ENCODE results near the gene USP40. TPM values are rescaled to one million over a fixed set of nuclear protein-coding genes. Genes with fewer than 3 reads are reported as not detected.

The USP40 gene
- polyA plus RNA-seq, 3 donors: 4.0 to 13.5 (median 5.1) TPM

DNA sequence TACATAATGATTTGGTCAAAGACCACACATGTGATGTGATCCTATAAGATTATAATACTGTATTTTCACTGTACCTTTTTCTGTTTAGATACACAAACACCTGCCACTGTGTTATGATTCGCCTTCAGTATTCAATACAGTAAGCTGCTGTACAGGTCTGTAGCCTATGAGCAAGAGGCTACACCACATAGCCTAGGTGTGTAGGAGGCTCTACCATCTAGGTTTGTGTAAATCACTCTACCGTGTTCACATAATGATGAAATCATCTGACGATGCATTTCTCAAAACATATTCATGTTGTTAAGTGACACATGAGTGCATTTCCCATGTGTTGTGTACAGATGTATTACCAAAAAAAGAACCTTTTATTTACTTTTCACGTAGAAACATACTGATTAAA, 74.5 kb downstream of the USP40 start:
- H3K27me3 Mint-ChIP-seq (ENCODE audit: low read depth in 3 of 3): no peaks in the 10 kb centered on the region

DNA sequence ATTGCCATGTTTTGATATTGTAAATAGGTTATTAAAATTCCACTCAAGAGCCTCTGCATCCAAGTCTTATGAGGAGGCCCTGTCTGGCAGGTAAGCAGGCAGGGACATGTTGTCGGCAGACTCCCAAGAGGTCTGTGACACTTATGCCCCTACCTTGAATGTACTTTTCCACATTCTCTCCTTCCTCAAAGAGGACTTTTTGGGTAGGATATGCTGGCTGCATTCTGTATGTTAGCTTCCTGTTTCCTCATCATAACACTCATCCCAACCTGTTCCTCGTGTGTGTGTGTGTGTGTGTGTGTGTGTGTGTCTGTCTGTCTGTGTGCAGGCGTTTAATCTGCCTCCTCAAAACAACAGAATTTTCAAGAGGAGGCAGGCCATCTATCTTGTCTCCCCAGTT, 75.3 kb downstream of the USP40 start:
- intact Hi-C loops (cut with micrococcal nuclease): no loop called here
- WGBS (ENCODE audit: insufficient coverage): no CpG with 5 or more reads among the region's 3 CpGs
- H3K27ac Mint-ChIP-seq: peak overlapping the region in 1 of 7 donors; percentile 14
- peaks cover 0 to 2% (median 0%) of the 10 kb centered on the region in 7 donors for H3K9me3 Mint-ChIP-seq
- H3K36me3 Mint-ChIP-seq: peaks cover 44 to 58% of the 10 kb centered on the region in 2 donors
- H3K4me3 Mint-ChIP-seq: no peak overlapping the region
- Histone ChIP-seq H3K79me2 (ENCODE audit: insufficient read depth, low read length) (no peaks in the 10 kb centered on the region), H3K4me1 (ENCODE audit: control insufficient read depth in 1 of 2, insufficient read depth in 2 of 2, low read length in 2 of 2) (no peaks in the 10 kb centered on the region), H3K27ac (ENCODE audit: low read depth in 1 of 2, low read length in 2 of 2) (no peak overlapping the region), H3K27me3 (ENCODE audit: control insufficient read depth in 2 of 2, insufficient read depth in 2 of 2, low read length in 2 of 2) (no peaks in the 10 kb centered on the region), H3K36me3 (replicated peaks in 1 of 2; ENCODE audit: control insufficient read depth in 1 of 2, insufficient read depth in 2 of 2, low read length in 2 of 2) (peaks cover 27 to 73% of the 10 kb centered on the region in 2 donors), H3K4me2 (replicated peaks; ENCODE audit: extremely low read depth, low read length, poor library complexity, severe bottlenecking) (no peak overlapping the region), H3K9me3 (replicated peaks in 1 of 2; ENCODE audit: control insufficient read depth in 1 of 2, insufficient read depth in 1 of 2, low read length in 2 of 2) (no peaks in the 10 kb centered on the region), H4K20me1 (ENCODE audit: insufficient read depth, low read length) (no peaks in the 10 kb centered on the region), H3K4me3 (replicated peaks in 1 of 3; ENCODE audit: low read depth in 2 of 3, low read length in 3 of 3) (no peak overlapping the region), H3K9ac (ENCODE audit: insufficient read depth, low read length, poor library complexity, severe bottlenecking) (no peak overlapping the region), H2AFZ (ENCODE audit: insufficient read depth, low read depth, low read length, poor library complexity, severe bottlenecking) (no peak overlapping the region)
- no peak for DNase-seq
- no peaks in the 10 kb centered on the region for H3K27me3 Mint-ChIP-seq (ENCODE audit: low read depth in 3 of 3)
- TF ChIP-seq, protein P1, sequence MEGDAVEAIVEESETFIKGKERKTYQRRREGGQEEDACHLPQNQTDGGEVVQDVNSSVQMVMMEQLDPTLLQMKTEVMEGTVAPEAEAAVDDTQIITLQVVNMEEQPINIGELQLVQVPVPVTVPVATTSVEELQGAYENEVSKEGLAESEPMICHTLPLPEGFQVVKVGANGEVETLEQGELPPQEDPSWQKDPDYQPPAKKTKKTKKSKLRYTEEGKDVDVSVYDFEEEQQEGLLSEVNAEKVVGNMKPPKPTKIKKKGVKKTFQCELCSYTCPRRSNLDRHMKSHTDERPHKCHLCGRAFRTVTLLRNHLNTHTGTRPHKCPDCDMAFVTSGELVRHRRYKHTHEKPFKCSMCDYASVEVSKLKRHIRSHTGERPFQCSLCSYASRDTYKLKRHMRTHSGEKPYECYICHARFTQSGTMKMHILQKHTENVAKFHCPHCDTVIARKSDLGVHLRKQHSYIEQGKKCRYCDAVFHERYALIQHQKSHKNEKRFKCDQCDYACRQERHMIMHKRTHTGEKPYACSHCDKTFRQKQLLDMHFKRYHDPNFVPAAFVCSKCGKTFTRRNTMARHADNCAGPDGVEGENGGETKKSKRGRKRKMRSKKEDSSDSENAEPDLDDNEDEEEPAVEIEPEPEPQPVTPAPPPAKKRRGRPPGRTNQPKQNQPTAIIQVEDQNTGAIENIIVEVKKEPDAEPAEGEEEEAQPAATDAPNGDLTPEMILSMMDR (IDR thresholded peaks at IDR 0.05): no peak
- no peaks in the 10 kb centered on the region for H3K4me1 Mint-ChIP-seq

More for the DNA sequence above, 74.5 kb downstream of the USP40 start:
- Histone ChIP-seq H3K9me3 (replicated peaks in 1 of 2; ENCODE audit: control insufficient read depth in 1 of 2, insufficient read depth in 1 of 2, low read length in 2 of 2) (no peaks in the 10 kb centered on the region), H3K4me2 (replicated peaks; ENCODE audit: extremely low read depth, low read length, poor library complexity, severe bottlenecking) (no peak overlapping the region), H2AFZ (ENCODE audit: insufficient read depth, low read depth, low read length, poor library complexity, severe bottlenecking) (no peak overlapping the region), H4K20me1 (ENCODE audit: insufficient read depth, low read length) (no peaks in the 10 kb centered on the region), H3K27me3 (ENCODE audit: control insufficient read depth in 2 of 2, insufficient read depth in 2 of 2, low read length in 2 of 2) (no peaks in the 10 kb centered on the region), H3K27ac (ENCODE audit: low read depth in 1 of 2, low read length in 2 of 2) (no peak overlapping the region), H3K9ac (ENCODE audit: insufficient read depth, low read length, poor library complexity, severe bottlenecking) (no peak overlapping the region), H3K79me2 (ENCODE audit: insufficient read depth, low read length) (no peaks in the 10 kb centered on the region), H3K4me3 (replicated peaks in 1 of 3; ENCODE audit: low read depth in 2 of 3, low read length in 3 of 3) (no peak overlapping the region), H3K4me1 (ENCODE audit: control insufficient read depth in 1 of 2, insufficient read depth in 2 of 2, low read length in 2 of 2) (no peaks in the 10 kb centered on the region), H3K36me3 (replicated peaks in 1 of 2; ENCODE audit: control insufficient read depth in 1 of 2, insufficient read depth in 2 of 2, low read length in 2 of 2) (peaks cover 27 to 76% of the 10 kb centered on the region in 2 donors)
- WGBS (ENCODE audit: insufficient coverage): no CpG with 5 or more reads among the region's 4 CpGs
- H3K27ac Mint-ChIP-seq: no peak overlapping the region
- H3K4me1 Mint-ChIP-seq: no peaks in the 10 kb centered on the region
- TF ChIP-seq, protein P1 (IDR thresholded peaks at IDR 0.05): no peak
- intact Hi-C loops (cut with micrococcal nuclease): no loop called here
- H3K9me3 Mint-ChIP-seq: no peaks in the 10 kb centered on the region
- peaks cover 48 to 55% of the 10 kb centered on the region in 2 donors for H3K36me3 Mint-ChIP-seq
- DNase-seq: no peak
- no peak overlapping the region for H3K4me3 Mint-ChIP-seq
